Kidney glomerular epithelial cell (primary cell): ENCODE results near the gene FAM219B.
A peak's percentile ranks its signal among the peaks of the same experiment; 100 is the strongest.
"Not testable (repeated sequence)": the region's sequence is repeated elsewhere in the genome, so short reads cannot be mapped to it uniquely, and the experiment has no call there.

Experiments used
- DNase-seq: peaks from one replicate; lab custom pipeline; 2025; lab: John Stamatoyannopoulos, UW

Gene FAM219B

GRCh38 chr15:74903676-74904075 is 3.0 kb downstream of the FAM219B start:
- no peak for DNase-seq

- DNase-seq, result no peak
These were observed 4.2 kb downstream of the FAM219B start for GRCh38 chr15:74902295-74903075.

- peak; percentile 34 for DNase-seq
These were observed 5.0 kb downstream of the FAM219B start for GRCh38 chr15:74901612-74902063.

GRCh38 chr15:74897300-74897701 is 9.3 kb downstream of the FAM219B start:
- no peak for DNase-seq

GRCh38 chr15:74896316-74896715 is 10.3 kb downstream of the FAM219B start:
- DNase-seq, result no peak

- no peak for DNase-seq
These were observed 10.8 kb downstream of the FAM219B start for GRCh38 chr15:74895830-74896229.

GRCh38 chr15:74894383-74894782 is 12.3 kb downstream of the FAM219B start:
- not testable (repeated sequence) for DNase-seq

GRCh38 chr15:74893627-74894026 is 13.0 kb downstream of the FAM219B start:
- no peak for DNase-seq

- DNase-seq, result no peak
These were observed 13.7 kb downstream of the FAM219B start for GRCh38 chr15:74892931-74893330.

- DNase-seq, result no peak
These were observed 14.3 kb downstream of the FAM219B start for GRCh38 chr15:74892313-74892712.

GRCh38 chr15:74891469-74891868 is 15.2 kb downstream of the FAM219B start:
- no peak for DNase-seq

- DNase-seq, result no peak
These were observed 16.0 kb downstream of the FAM219B start for GRCh38 chr15:74890665-74890960.

- peak; percentile 70 for DNase-seq
These were observed 16.6 kb downstream of the FAM219B start, which contains the start of gene MPI for GRCh38 chr15:74889883-74890664. TSS of gene MPI (plus strand) at chr15:74890042. CDS start at chr15:74890074, 32 bp downstream.

GRCh38 chr15:74889390-74889882 is 17.2 kb downstream of the FAM219B start:
- DNase-seq, result no peak

- DNase-seq, result no peak
These were observed 17.9 kb downstream of the FAM219B start for GRCh38 chr15:74888716-74889115.

GRCh38 chr15:74887537-74888193 is 19.0 kb downstream of the FAM219B start:
- DNase-seq, result not testable (repeated sequence)

GRCh38 chr15:74885461-74885860 is 21.2 kb downstream of the FAM219B start:
- DNase-seq, result no peak

GRCh38 chr15:74884428-74885223 is 22.0 kb downstream of the FAM219B start:
- DNase-seq, result no peak

GRCh38 chr15:74882528-74882927 is 24.1 kb downstream of the FAM219B start:
- DNase-seq, result no peak

- no peak for DNase-seq
These were observed 28.4 kb downstream of the FAM219B start for GRCh38 chr15:74878273-74878672.

GRCh38 chr15:74873756-74874424 is 32.8 kb downstream of the FAM219B start:
- no peak for DNase-seq
